B cell (primary cell): ENCODE data around the gene DNAJA3.

Source experiments
- CTCF ChIP-seq: fragments of 200-600 bp; IDR thresholded peaks from one replicate; pipeline ENCODE4 v1.8.0; 2022; ENCODE audit warnings: antibody characterized with exemption, mild to moderate bottlenecking
- EZH2 ChIP-seq: IDR thresholded peaks from 2 replicates; pipeline ENCODE4 v1.6.1; 2012; ENCODE audit warnings: borderline replicate concordance, low read depth, mild to moderate bottlenecking, moderate library complexity, low read length; ENCODE audit not compliant: insufficient read depth, poor library complexity, severe bottlenecking

- TF ChIP-seq EZH2 (no peak), CTCF (no peak)
Measured at GRCh38 chr16:4403133-4403949, 22.3 kb upstream of the DNAJA3 start.
